Measurements from ENCODE around the gene FEZF1.

Gene FEZF1

GRCh38 chr7:122261442-122261841, 43.1 kb downstream of the FEZF1 start:
- DNase-seq = no peak

DNA sequence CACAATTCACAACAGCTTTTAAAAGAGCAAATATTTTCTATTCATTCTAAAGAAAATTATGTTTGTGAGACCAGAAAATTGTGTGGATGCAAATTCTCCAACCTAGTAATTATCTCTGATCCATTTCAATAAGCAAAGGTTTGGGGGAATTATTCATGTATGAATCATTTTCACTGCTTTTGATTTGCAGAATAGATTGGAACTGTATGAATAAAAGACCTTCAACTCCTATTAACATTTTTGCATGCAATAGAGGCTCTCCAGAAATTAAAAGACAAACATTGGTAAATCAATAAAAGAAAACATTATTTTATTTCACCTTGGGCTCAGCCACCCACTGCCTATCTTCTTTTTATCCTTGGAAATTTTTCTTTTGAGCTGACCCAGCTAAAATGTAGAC, 43.5 kb downstream of the FEZF1 start:
- no peak for DNase-seq

- no peak for DNase-seq
Observed at GRCh38 chr7:122260336-122260735, 44.2 kb downstream of the FEZF1 start.

DNA sequence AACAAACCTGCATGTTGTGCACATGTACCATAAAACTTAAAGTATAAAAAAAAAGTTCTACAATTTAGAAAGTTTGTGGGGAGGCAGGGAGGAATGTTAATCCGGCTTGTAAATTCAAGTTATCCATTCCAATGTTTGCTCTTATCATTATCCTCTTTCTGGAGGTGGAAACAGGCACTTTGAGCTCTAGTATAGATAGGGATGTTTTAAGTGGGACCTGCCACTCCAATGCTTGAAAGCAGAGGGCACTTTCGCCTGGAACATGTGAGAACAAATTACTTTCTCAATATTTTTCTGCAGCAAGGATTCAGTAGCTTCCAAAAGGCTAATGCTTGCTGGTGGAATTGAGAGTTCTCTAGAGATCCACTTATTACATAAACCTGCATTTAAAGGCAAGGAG, 45.6 kb downstream of the FEZF1 start:
- DNase-seq = no peak

DNA sequence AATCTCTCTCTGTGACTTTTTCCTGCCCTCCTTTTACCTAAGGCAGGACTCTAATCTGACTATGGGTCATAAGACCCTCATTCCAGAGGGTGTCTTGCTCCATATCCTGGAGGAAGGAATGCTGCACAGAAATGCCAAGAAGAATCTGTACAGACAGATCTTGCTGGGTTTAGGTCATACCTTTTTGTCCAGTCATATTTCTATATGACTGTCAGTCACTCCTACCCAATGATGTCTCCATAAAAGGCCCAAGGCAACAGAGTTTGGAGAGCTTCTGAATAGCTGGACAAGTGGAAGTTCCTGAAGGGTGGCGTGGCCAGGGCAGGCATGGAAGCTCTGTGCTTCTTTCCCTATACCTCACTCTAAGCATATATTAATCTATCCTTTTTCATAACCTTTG, 47.5 kb downstream of the FEZF1 start:
- no peak for DNase-seq

DNA sequence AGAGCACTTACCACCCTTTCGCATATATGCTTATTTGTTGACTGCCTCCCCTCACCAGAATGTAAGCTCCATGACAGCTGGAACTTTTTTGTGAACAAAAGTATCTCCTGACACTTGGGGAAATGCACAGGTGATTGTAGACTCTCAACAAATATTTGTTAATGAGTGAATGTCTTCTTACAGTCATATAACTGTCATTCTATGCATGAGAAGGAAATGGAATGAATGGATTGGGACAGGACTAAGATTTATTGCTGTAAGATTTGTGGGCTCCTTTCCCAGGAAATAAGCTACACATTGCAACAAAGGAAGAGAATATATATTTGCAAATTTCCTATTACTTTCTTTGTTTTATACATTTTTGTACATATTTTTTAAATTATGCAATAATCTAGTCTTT, 48.5 kb downstream of the FEZF1 start:
- no peak for DNase-seq

- no peak for DNase-seq
Observed at GRCh38 chr7:122255454-122255853, 49.1 kb downstream of the FEZF1 start.
